Measurements from ENCODE around the gene FIBCD1. TPM values are rescaled to one million over a fixed set of nuclear protein-coding genes. Genes with fewer than 3 reads are reported as not detected.

Gene FIBCD1
- total and polyA plus RNA-seq, 2 experiments from 2014 or later, result 0.43 to 4.0 TPM

DNA sequence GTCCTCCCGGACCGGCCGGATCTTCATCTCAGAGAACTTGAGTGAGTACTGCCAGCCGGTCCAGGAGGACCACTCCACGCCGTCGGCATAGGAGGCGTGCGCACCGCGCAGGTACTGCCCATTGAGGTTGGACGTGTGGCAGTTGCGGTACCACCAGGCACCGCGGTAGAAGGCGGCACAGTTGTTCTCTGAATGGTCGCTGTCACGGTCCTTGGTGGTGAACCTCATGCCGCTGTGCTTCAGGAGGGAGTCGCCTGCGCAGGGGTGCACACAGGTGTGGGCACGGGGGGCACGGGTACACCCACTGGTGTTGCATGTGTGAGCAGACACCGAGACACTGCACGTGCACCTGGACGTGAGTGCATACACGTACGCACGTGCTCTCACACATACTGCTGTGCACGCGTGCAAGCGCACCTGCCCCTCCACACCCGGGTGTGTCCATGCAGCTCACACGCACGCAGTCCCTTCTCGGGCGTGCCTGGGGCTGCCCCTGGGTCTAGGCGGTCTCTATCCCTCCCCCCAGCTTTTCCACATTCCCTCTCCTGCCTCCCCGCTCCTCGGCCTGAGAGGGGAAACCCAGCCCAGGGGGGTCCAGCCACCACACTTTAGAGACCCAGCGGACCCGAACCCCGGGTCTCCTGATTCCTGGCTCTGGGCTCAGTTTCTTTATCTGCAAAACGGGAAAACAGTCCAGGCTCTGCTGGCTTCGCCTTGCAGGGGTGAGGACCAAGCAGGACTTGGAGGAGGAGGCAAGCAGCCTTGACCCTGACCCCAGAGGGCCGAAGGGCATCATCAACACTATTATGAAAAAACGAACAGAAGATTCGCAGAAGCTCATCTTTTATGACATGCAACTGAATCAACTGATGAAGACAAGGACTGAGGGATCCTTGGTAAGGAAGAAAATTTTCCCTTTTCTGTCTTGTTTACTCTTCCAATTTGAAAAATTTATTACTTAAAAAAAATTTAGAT is 34.7 kb downstream of the FIBCD1 start:
- H3K4me3 ChIP-seq, result no peak overlapping the region
- H3K27me3 ChIP-seq, result no peaks in the 10 kb centered on the region
- H3K27ac ChIP-seq, result no peak overlapping the region
- H3K4me1 ChIP-seq (ENCODE audit: low read depth), result no peaks in the 10 kb centered on the region
- no peaks in the 10 kb centered on the region for H3K9me3 ChIP-seq (ENCODE audit: low read depth)
- H3K36me3 ChIP-seq, result no peaks in the 10 kb centered on the region
- TF ChIP-seq, protein P1, sequence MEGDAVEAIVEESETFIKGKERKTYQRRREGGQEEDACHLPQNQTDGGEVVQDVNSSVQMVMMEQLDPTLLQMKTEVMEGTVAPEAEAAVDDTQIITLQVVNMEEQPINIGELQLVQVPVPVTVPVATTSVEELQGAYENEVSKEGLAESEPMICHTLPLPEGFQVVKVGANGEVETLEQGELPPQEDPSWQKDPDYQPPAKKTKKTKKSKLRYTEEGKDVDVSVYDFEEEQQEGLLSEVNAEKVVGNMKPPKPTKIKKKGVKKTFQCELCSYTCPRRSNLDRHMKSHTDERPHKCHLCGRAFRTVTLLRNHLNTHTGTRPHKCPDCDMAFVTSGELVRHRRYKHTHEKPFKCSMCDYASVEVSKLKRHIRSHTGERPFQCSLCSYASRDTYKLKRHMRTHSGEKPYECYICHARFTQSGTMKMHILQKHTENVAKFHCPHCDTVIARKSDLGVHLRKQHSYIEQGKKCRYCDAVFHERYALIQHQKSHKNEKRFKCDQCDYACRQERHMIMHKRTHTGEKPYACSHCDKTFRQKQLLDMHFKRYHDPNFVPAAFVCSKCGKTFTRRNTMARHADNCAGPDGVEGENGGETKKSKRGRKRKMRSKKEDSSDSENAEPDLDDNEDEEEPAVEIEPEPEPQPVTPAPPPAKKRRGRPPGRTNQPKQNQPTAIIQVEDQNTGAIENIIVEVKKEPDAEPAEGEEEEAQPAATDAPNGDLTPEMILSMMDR (IDR thresholded peaks at IDR 0.05; ENCODE audit: low read depth, low read length), result no peak
- DNase-seq (ENCODE audit: low read depth in 1 of 2, low spot score in 1 of 2), result no peak

DNA sequence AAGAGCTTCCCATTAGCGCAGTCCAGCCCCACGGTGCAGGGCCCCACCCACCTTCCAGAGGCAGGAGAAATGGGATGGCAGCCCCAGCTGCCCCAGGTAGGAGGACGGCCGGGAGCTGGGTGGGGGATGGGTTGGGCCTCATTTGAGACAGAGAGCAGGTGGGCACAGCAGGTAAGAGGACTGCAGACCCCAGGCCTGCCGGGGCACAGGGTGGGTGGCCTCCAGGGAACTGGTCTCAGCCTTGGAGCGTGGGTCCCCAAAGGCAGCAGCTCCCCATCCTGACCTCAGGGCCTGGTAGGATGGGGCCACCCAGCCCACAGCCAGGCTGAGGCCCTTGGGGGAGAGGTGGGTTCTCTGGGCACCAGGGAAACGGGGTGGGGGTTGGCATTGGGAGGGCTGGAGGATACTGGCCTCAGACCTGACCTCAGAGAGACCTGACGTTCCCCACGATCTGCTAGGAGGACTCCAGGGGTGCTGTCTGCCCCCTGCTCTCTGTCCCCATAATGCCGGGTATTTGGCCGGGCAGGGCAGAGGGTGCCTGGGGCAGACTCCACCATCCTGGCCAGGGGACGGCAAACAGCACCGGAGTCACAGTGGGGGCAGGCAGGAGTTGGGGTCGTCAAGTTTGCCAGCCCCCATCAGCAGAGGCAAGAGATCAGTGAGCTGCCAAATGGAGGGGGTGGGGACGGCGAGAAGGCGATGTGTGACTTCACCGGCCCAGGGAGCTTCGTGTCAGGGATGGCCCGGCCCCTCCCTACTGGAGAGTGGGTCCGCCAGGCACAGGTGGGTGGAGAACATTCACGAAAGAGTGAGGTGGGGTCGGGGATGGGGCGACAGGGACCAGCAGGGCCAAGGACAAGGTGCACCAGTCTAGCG is 35.6 kb downstream of the FIBCD1 start:
- H3K27me3 ChIP-seq, result no peaks in the 10 kb centered on the region
- no peak for DNase-seq (ENCODE audit: low read depth in 1 of 2, low spot score in 1 of 2)
- H3K36me3 ChIP-seq, result no peaks in the 10 kb centered on the region
- H3K4me1 ChIP-seq (ENCODE audit: low read depth), result no peaks in the 10 kb centered on the region
- no peaks in the 10 kb centered on the region for H3K9me3 ChIP-seq (ENCODE audit: low read depth)
- no peak overlapping the region for H3K4me3 ChIP-seq
- TF ChIP-seq, protein P1 (IDR thresholded peaks at IDR 0.05; ENCODE audit: low read depth, low read length), result no peak
- H3K27ac ChIP-seq, result no peak overlapping the region

DNA sequence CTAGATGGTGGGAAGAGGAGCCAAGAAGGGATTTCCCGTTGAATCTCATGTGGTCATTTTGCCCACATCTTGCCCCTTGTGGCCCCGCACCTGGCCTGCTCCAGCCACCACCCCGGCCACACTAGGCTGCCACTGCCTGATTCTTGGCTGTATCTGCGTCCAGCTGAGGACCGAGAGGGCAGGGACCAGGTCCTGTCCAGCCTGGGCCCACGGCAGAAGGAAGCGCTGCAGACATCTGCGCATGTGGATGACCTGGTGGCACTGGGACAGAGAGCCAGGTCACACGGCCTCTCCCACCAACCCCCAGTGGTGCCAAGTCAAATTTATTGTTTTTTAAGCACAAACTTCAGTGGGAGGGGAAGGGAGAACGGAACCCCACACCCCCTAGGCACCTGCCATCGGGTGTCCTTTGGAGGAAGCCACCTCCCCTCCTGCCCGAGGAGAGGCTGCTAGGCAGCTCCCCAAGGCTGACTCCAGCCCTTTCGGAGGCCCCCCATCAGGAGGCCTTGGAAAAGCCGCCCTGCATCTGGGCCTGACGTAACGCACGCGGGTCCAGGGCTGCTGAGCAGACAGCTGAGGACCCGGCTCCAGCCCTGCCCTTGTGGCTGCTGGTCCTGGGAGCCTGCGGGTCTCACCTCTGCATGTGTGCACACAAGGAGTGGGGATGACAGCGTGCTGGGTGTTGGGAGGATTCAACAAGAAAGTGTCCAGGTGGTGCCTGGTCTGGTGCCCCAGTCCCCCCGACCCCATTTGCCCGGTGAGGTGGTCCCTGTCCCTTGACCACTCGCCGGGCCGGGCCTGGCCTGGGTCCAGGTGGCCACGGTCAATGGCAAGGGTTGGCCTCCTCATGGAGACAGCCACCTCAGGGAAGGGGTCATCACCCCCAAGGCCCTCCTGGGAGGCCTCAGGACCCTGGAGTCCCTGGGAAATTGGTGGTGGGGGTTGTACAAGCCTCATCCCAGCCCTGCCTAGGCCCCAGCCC is 36.6 kb downstream of the FIBCD1 start:
- TF ChIP-seq, protein P1 (IDR thresholded peaks at IDR 0.05; ENCODE audit: low read depth, low read length), result no peak
- no peak for DNase-seq (ENCODE audit: low read depth in 1 of 2, low spot score in 1 of 2)
- Histone ChIP-seq H3K27me3 (no peaks in the 10 kb centered on the region), H3K9me3 (ENCODE audit: low read depth) (no peaks in the 10 kb centered on the region), H3K4me3 (no peak overlapping the region), H3K36me3 (no peaks in the 10 kb centered on the region), H3K4me1 (ENCODE audit: low read depth) (no peaks in the 10 kb centered on the region), H3K27ac (no peak overlapping the region)

DNA sequence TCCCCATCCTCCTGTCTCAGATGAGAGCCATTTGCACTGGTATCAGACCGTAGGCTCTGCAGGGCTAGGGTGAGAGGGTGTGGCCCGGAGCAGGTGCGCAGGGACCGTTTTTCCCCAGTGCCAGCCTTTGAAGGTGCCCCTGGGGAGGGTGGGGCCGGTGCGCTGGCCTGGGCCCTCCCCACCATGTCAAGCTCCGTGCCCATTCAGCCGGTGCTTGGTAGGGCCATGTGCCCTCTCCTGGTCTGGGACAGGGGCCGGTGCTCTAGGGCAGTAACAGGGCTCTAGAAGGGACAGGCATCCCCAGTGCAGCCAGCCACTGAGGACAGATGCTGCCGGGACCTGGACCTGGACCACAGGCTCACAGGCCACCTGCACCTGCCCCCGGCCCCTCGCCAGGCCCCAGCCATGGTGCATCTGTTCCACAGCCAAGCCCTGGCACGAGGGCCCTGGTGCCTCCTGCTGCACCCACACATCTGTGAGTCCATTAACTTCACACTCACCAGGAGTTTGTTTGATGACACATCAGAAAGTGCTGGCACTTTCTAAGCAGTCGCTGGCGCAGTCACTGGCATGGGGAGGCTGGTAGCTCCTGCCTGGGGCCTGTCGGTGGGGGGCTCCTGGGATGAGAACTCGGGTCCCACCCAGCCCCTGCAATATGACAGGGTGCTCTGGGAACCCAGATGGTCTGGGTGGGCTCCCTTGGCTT is 37.4 kb downstream of the FIBCD1 start:
- TF ChIP-seq, protein P1 (IDR thresholded peaks at IDR 0.05; ENCODE audit: low read depth, low read length), result no peak
- Histone ChIP-seq H3K4me3 (no peak overlapping the region), H3K27ac (no peak overlapping the region), H3K27me3 (no peaks in the 10 kb centered on the region), H3K9me3 (ENCODE audit: low read depth) (no peaks in the 10 kb centered on the region), H3K36me3 (no peaks in the 10 kb centered on the region), H3K4me1 (ENCODE audit: low read depth) (no peaks in the 10 kb centered on the region)
- DNase-seq (ENCODE audit: low read depth in 1 of 2, low spot score in 1 of 2), result no peak
